Heart left ventricle (tissue), 16 donors: ENCODE data around the gene OTOF. TPM values are rescaled to one million over a fixed set of nuclear protein-coding genes. Genes with fewer than 3 reads are reported as not detected.

Experiments used
- ATAC-seq, 4 donors: fragments of 200-7000 bp; cut with Tn5 transposase; one replicate each; pipeline ENCODE4 v1.9.1; 2020 to 2022; ENCODE audit warnings: moderate library complexity in 4 of 4, mild to moderate bottlenecking in 3 of 4, moderate number of reproducible peaks in 1 of 4
- DNase-seq, 5 donors: peaks; one replicate each; pipeline ENCODE4 v3.0.0-alpha.2; 2020
- H3K27ac ChIP-seq, 12 donors: fragments of 200-600 bp; sonication (generic) in 4 of 12; one replicate each; pipeline versions ENCODE4 v1.5.0 to v1.8.0; 2016 to 2022; ENCODE audit warnings: mild to moderate bottlenecking in 2 of 12
- H3K27me3 ChIP-seq, 9 donors: fragments of 200-600 bp; sonication (generic) in 2 of 9; one replicate each; pipeline versions ENCODE4 v1.5.1 to v1.8.0; 2016 to 2022; ENCODE audit warnings: mild to moderate bottlenecking in 3 of 9
- H3K36me3 ChIP-seq, 9 donors: fragments of 200-600 bp; sonication (generic) in 2 of 9; one replicate each; pipeline versions ENCODE4 v1.5.0 to v1.8.0; 2018 to 2022; ENCODE audit warnings: mild to moderate bottlenecking in 2 of 9
- H3K4me1 ChIP-seq, 12 donors: fragments of 200-600 bp; sonication (generic) in 4 of 12; one replicate each; pipeline versions ENCODE4 v1.5.0 to v1.8.0; 2016 to 2022; ENCODE audit warnings: mild to moderate bottlenecking in 3 of 12
- H3K4me3 ChIP-seq, 12 donors: fragments of 200-600 bp; sonication (generic) in 4 of 12; one replicate each; pipeline versions ENCODE4 v1.5.0 to v1.8.0; 2017 to 2022; ENCODE audit warnings: mild to moderate bottlenecking in 9 of 12, moderate library complexity in 4 of 12
- H3K9me3 ChIP-seq, 12 donors: fragments of 200-600 bp; sonication (generic) in 4 of 12; one replicate each; pipeline versions ENCODE4 v1.5.0 to v1.8.0; 2016 to 2022; ENCODE audit warnings: mild to moderate bottlenecking in 1 of 12
- POLR2A ChIP-seq, 2 donors: fragments of 450-650 bp; IDR thresholded peaks; one replicate each; pipeline ENCODE4 v1.6.1; 2017; ENCODE audit warnings: antibody characterized with exemption in 2 of 2, mild to moderate bottlenecking in 2 of 2, moderate library complexity in 2 of 2
- WGBS, 4 donors: extraction: QIAGEN DNeasy Blood & Tissue Kit in 2 of 4; methylation state at CpG; one replicate each; pipeline versions ENCODE4 v1.1.5 to v1.1.7; 2013 to 2018; 5-methylcytosine and 5-hydroxymethylcytosine counted together
- intact Hi-C, 10 donors: fragments of 100-400 bp; cut with DNase I; formaldehyde crosslinking; loops; one replicate each; pipeline versions ENCODE4 v1.11.1 to v1.14.2; 2022
- polyA plus RNA-seq, 2 donors: library from polyadenylated mRNA; stranded (reverse); fragments of 200-250 nt; gene quantifications; one replicate each; pipeline ENCODE4 v1.2.3, GENCODE V29; 2013
- total RNA-seq, 9 donors: library from RNA; depleted of rRNA in 2 of 9; stranded (reverse); fragments of >200 nt in 2 of 9; fragmentation: NEBNext Ultra II Directional in 3 of 9; extraction: Animal tissue kit (Norgen Biotek cat#: 25700) in 3 of 9; gene quantifications; one replicate each; pipeline versions ENCODE4 v1.1.0 to v1.2.4, GENCODE V29; 2016 to 2023
- TF ChIP-seq, protein P1 (sequence below), 12 donors: fragments of 200-600 bp; sonication (generic) in 4 of 12; IDR thresholded peaks; one replicate each; pipeline versions ENCODE4 v1.5.0 to v1.8.0; 2018 to 2022; ENCODE audit warnings: antibody characterized with exemption in 12 of 12, mild to moderate bottlenecking in 5 of 12
- donor health status: ischemic (EF 13 %, LVEDD 7.1; RV severe dilation, severe dysfunction).
- donor health status: healthy with polysubstance abuse.
- donor health status: DM: no; HTN: yes; CAD: no.
- donor health status: DM: no; HTN: no; CAD: no.
- donor health status: ischemic (EF 25% LVEDD 6.9; RV normal size, moderate dysfunction).
- donor health status: ischemic (EF 25% LVEDD 5.7; RV mildly dilated, moderate dysfunction).
- donor health status: healthy.
- donor health status: DM: yes; HTN: yes; CAD: no.
- donor health status: ischemic (EF 35%, LVEDD 5.7; RV mildly dilated, moderate dysfunction).
- donor health status: nonischemic (EF 11% LVEDD 7.7; RV severe dilation, severe dysfunction).
- donor health status: DM: yes; HTN: yes; CAD: no.
- donor health status: PGD.
- donor health status: ischemic (EF 29% LVEDD 5.4; RV normal size, mild dysfunction).
- donor health status: nonischemic (EF 23%, LVEDD 6.1; RV moderate dilation, normal function).

Gene OTOF
- total and polyA plus RNA-seq, 11 donors: 0.03 to 0.14 (median 0.04) TPM; not detected in 8

DNA sequence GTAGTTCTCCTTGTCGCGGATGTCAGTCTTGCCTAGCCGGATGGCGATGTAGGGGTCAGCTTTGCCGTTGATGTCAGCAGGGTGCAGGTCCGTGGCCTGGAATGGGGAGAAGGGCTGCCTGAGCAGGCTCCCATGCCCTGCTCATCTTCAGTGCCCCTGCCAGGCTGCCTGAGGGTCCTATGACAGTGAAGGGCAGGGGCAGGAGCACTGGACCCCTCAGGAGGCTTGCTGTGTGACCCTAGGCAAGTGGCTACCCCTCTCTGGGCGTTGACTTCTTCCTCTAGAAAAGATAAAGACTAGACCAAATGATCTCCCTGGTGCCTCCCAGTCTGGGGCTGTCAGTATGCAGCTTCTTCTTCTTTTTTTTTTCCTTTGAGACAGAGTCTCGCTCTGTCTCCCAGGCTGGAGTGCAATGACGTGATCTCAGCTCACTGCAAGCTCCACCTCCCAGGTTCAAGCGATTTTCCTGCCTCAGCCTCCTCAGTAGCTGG, 11.9 kb downstream of the OTOF start:
- WGBS, 4 donors: 86 to 88% (median 87%) methylated on average over 10 of the region's 10 CpGs
- Histone ChIP-seq H3K27ac (no peak overlapping the region), H3K36me3 (no peaks in the 10 kb centered on the region), H3K4me1 (peaks cover 0 to 6% (median 0%) of the 10 kb centered on the region in 12 donors), H3K27me3 (no peaks in the 10 kb centered on the region), H3K4me3 (no peak overlapping the region), H3K9me3 (peaks cover 0 to 14% (median 9%) of the 10 kb centered on the region in 12 donors)
- no peak for TF ChIP-seq POLR2A (IDR thresholded peaks at IDR 0.05)
- TF ChIP-seq, protein P1, sequence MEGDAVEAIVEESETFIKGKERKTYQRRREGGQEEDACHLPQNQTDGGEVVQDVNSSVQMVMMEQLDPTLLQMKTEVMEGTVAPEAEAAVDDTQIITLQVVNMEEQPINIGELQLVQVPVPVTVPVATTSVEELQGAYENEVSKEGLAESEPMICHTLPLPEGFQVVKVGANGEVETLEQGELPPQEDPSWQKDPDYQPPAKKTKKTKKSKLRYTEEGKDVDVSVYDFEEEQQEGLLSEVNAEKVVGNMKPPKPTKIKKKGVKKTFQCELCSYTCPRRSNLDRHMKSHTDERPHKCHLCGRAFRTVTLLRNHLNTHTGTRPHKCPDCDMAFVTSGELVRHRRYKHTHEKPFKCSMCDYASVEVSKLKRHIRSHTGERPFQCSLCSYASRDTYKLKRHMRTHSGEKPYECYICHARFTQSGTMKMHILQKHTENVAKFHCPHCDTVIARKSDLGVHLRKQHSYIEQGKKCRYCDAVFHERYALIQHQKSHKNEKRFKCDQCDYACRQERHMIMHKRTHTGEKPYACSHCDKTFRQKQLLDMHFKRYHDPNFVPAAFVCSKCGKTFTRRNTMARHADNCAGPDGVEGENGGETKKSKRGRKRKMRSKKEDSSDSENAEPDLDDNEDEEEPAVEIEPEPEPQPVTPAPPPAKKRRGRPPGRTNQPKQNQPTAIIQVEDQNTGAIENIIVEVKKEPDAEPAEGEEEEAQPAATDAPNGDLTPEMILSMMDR (IDR thresholded peaks at IDR 0.05): no peak
- ATAC-seq: no peak
- intact Hi-C loops: no loop called here
- DNase-seq: no peak

DNA sequence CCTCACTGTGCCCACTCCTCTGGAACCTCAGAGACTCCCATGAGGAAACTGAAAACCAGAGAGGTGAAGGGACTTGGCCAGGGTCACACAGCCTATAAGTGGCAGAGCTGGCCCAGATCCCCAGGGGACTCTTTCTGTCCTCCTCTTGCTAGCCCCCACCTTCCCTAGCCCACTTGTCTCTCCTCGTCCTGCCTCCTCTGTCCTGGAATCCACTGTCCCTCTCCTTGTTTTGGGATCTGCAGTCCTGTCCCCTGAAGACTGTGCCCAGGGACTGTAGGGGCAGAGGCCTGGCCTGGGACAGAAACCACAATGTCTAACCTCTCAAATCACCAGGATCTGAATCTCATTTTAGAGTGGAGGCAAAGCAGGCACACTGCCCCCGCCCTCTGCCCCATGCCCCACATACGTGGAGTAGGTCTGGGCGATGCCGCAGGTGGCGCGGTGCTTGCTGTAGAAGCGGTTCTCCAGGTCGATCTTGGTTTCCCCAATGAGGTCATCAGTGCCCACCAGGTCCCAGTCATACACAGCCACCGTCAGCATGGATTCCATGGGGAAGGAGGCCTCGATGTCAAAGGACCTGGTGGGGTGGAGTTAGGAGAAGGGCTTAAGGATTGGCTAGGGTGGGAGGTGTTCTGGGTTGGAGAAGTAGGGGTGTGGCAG, 12.5 kb downstream of the OTOF start:
- no peak overlapping the region for H3K4me3 ChIP-seq
- H3K4me1 ChIP-seq: peaks cover 0 to 6% (median 0%) of the 10 kb centered on the region in 12 donors
- intact Hi-C loops: no loop called here
- WGBS, 4 donors: 89 to 94% (median 93%) methylated on average over 7 to 11 of the region's 11 CpGs
- no peak overlapping the region for H3K27ac ChIP-seq
- peaks cover 0 to 14% (median 9%) of the 10 kb centered on the region in 12 donors for H3K9me3 ChIP-seq
- no peak for TF ChIP-seq POLR2A (IDR thresholded peaks at IDR 0.05)
- TF ChIP-seq, protein P1 (IDR thresholded peaks at IDR 0.05): no peak
- no peak for ATAC-seq
- H3K27me3 ChIP-seq: no peaks in the 10 kb centered on the region
- DNase-seq: no peak
- no peaks in the 10 kb centered on the region for H3K36me3 ChIP-seq

DNA sequence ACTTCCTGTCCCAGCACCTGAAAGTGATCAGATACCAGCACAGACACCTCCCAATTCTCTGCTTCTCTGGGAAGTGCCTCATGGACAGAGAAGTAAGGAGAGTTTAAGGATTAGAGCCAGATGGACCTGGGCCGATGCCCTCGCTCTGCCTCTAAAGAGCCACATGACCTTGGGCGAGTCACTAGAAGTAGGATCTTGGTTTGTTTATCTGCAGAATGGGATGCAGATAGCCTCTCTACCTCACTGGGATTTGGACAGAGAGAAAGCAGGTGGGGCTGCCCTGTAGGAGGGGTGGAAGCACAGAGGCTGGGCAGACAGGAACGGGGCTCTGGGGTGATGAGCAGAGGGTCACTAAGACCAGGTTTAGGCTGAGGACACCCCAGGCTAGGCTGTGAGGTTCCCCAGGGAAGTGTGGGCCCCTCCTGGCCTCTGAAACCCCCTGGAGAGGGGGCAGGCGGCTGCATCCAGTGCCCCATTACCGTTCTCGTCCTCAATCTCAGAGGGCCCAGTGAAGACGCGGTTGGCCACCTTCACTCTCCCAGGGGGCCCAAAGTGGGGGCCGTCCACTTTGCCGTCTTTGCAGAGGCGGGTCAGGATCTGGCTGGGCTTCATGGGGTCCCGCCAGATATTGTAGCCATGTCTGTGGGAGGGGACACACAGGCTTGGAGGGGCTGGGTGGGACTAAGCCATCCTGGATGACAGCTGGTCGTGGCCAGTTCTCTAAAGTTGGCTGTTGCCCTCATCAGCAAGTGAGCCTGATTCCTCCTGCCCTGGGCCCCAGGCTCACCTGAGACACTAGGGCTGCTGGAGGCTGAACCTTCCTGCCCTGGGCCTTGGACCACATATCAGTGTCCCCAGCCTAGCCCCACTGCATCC, 13.3 kb downstream of the OTOF start:
- no peak overlapping the region for H3K4me3 ChIP-seq
- WGBS, 4 donors: 76 to 89% (median 77%) methylated on average over 5 to 14 of the region's 14 CpGs
- H3K4me1 ChIP-seq: peaks cover 0 to 6% (median 0%) of the 10 kb centered on the region in 12 donors
- H3K27ac ChIP-seq: no peak overlapping the region
- no peaks in the 10 kb centered on the region for H3K27me3 ChIP-seq
- peak in 2 of 5 donors; percentile 10 to 17 for DNase-seq
- intact Hi-C loops: no loop called here
- no peak for ATAC-seq
- H3K9me3 ChIP-seq: peaks cover 0 to 10% (median 7%) of the 10 kb centered on the region in 12 donors
- H3K36me3 ChIP-seq: no peaks in the 10 kb centered on the region
- no peak for TF ChIP-seq POLR2A (IDR thresholded peaks at IDR 0.05)
- TF ChIP-seq, protein P1 (IDR thresholded peaks at IDR 0.05): no peak
